Hindlimb muscle (tissue), 1 donor: ENCODE measurements around the gene EYS. TPM values are rescaled to one million over a fixed set of nuclear protein-coding genes. Genes with fewer than 3 reads are reported as not detected.

Source experiments
- DNase-seq: peaks from one replicate; pipeline ENCODE4 v3.0.0-alpha.2; 2013
- polyA plus RNA-seq: library from polyadenylated mRNA; unstranded; fragments of 120-200 nt; gene quantifications from one replicate; pipeline ENCODE4 v1.2.1, GENCODE V29; 2013; ENCODE audit not compliant: insufficient read length

EYS gene
- polyA plus RNA-seq, 1 donor, result 0.59 TPM

DNA sequence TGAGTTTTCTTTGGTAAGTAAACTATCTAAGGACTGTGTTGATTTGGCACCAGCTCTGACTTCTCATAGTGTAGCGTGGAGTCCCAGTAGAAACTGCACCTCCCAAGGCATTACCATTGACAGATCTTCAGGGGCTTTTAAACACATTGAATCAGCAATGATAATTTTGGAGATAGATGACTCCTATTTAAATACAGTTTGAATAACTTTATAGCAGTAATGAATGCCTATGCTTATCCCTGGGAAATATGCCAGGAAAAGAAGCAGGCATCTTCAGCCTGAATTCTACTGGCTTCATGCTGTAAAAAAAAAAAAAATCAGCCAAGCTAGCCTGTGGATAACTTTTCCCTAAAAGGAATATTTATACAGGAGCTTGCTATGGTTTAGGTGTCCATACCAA lies 895.9 kb downstream of the EYS start:
- DNase-seq, result no peak

DNA sequence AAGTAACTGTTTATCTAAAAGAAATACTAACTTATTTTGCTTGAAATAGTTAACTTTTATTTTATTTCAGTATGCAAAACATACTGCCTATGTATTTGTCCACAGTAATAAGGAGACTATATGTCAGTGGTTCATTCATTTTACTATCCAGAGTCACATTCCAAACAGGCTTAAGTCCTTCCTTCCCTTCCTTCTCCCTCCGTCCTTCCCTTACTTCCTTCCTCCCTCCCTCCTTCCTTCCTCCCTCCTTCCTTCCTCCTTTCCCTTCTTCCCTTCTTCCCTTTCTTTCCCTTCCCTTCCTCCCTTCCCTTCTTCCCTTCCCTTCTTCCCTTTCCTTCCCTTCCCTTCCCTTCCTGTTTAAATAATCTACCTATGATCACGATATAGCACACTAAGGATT lies 899.2 kb downstream of the EYS start:
- DNase-seq, result no peak

DNA sequence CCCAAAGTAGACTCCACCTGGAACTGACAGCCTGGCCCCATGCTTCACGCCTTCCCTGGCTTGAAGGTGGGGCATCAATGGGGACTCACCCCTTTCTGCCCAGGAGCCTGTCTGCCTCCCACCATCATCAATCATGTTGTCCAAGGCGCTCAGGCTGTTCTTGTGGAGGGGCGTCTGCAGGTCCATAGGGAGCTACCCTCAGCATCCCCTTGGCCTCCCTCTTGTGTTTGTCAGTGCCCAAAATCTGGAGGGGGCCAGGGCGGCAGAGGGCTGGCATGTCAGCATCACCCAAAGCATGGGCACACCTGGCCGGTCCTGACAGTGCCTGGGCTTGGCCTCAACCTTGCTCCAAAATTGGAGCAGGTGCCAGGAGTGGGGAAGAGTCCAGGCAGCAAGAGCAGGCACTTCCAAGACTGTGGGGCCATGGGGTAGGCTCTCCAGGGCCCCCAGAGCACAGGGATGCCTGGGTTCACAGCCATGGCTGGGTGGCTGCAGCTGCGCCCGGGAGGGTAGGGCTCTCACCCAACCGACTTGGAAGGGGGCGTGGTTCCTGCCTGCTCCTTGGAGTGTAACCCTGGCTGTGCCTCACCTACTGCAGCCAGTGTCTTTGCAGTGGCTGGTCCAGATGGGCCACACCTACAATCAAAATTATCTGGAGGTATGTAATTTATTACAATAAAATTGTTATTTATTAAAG lies 903.4 kb downstream of the EYS start:
- DNase-seq, result no peak

DNA sequence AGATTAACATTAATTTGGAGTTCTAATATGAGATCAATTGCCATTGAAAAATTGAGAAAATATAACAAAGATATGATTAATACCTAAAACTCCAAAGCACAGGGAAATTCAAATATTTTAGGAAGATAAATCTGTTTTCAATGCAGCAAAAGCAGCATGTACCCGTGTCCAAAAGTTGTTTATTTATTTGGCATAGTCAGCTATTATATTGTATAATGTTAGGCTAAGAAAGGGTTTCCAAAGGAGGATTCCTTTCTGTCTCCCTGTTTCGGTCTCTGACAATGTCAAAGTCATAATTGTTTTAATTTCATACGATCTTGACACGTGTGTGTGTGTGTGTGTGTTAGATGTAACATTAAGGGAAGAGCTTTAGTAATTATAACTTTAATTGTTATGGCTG lies 914.5 kb downstream of the EYS start:
- DNase-seq, result no peak

DNA sequence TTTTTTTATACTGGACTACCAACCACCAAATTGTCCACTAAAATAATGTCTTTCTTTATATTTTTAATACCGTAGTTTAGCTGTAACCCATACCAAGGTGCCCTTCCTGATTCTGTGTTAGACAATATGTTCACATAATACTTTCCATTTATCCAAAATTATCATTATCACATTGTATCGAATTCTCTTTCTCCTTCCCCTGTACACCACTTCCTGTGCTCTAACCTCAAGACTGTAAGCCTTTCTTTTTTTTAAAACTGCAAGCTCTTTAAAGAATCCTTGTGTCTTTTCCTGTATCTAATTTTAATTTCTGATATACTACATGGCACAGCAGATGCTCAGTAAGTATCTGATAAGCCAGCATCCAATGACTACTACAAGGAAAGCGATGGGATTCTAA lies 917.5 kb downstream of the EYS start:
- no peak for DNase-seq

DNA sequence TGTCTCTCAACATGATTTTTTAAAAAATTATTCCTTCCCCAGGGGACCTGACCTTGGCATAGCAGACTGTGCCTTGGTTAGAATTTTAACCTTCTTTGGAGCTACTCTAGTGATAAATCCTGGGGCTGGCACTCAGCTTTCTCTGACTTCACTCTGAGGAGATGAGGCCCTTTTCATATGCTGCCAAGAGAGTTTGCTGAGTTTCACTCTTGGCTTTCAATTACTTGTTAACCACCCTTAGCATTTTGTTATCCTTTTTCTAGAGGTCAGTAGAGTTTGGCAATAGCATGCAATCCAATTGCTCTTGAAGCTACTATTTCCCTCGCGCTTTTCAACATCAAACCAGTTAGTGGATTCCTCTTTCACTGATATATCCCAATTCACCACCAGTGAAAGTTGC lies 920.3 kb downstream of the EYS start:
- no peak for DNase-seq

DNA sequence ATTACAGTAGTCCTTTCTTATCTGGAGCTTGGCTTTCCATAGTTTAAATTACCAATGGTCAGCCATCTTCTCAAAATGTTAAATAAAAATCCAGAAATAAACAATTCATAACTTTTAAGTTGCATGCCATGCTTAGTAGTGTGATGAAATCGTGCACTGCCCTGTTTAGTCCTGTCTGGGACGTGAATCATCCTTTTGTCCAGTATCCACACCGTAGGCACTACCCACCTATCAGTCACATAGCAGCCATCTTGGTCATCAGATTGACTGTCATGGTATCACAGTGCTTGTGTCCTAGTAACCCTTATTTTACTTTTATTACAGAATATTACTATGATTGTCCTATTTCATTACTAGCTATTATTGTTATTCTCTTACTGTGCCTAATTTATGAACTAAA lies 924.1 kb downstream of the EYS start:
- DNase-seq, result no peak

DNA sequence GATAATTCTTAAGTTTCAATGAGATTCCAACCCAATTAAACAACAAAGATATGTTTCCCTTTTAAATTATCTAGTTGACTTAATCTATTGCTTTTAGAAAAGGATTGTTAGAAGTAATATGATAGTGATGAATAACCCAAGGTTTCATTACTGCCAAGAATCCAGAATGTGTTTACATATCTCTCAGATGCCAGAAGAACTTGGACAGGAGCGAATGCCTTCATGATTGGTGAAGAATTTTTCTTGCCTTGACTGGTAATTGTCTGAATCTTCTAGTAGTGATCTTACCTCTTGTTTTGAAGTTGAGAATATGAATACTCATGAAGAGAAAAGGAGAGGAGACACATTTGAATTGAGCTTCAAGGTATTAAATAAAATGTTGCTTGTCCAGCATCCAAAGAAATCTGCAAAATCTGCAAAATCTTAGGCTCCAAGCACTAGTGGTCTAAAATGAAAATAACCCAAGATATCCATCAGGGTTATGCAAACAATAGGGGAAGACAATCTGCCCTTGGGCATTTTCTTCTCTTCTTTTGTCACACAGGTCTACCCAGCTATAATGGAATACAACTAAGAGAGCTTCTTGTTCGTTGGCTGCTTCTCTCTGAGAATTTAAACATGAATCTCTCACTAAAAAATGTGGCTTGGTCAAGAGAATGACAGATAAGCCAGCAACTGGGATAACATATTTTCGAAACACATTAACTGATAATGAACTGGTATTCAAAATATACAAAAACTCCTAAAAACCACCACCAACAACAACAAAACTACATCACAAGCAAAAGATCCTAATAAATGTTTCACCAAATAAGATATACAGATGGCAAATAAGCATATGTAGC lies 928.9 kb downstream of the EYS start:
- no peak for DNase-seq

DNA sequence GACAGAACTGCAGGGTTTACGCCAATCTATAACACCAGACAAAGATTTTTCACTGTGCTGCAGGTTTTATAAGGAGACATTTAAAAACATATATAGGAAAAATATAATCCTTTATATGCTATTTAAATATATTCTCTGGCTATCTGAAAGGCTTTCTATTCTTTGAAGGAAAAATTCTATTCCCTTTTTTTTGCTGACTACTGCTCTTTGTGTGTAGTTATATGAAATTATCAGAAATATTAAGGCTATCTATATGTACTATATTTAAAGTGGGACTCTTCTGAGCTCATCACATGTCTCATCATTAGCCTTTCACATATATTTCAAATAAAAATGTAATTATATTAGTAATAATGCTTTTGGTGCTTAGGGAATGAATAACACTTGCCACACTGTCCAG lies 930.7 kb downstream of the EYS start:
- DNase-seq, result no peak

DNA sequence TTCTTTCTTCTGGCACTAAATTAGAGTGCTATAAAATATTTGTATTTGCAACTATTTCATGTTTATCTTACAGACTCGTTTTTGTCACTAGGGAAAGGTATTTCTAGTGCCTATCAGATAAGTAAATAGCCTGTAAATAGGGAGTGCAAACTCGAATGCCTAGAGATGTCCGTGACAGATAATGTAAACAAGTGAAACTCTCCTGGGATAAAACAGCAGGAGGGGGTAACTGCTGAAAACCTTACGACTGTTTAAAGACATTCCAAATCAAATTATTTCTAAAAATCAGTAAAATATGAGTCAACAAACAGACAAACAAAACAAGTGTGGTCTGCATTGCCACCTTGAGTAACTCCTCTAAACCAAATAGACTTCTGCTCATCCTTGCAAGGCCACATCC lies 932.1 kb downstream of the EYS start:
- no peak for DNase-seq

DNA sequence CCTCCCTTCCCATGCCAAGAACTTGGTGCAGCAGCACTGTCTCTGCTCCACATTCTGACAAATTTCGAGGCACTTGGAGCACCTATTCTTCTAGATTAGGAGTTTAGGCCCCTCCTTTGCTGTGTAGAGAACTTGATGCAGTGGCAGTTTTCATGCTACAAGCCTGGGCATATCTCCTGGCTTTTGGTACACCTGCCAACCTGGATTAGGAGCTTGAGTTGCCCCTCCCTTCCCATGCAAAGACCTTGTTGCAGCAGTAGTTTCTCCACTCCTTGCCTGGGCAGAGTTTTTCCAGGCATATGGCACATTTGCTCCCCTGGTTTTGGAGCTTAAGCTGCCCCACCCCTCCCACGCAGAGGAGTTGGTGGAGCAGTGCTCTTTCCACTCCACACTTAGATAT lies 956.1 kb downstream of the EYS start:
- no peak for DNase-seq

DNA sequence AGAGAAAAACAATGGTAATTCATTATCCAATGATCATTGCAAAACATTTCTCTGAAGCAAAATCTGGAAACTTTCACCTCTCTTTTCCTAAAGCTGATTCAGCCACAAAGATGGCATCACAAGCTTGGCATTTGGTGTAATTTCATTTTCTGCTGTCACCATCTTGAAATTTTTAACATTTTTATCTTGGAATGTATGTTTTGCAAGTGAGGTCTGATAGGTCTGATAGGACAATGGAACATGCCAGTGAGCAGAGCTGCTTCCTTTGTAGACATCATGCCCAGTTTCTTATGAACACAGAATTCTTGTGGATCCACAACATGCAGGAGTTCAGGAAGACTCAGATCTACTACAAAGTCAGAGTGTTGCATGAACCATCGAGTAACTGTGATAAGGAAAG lies 969.6 kb downstream of the EYS start:
- DNase-seq, result no peak

DNA sequence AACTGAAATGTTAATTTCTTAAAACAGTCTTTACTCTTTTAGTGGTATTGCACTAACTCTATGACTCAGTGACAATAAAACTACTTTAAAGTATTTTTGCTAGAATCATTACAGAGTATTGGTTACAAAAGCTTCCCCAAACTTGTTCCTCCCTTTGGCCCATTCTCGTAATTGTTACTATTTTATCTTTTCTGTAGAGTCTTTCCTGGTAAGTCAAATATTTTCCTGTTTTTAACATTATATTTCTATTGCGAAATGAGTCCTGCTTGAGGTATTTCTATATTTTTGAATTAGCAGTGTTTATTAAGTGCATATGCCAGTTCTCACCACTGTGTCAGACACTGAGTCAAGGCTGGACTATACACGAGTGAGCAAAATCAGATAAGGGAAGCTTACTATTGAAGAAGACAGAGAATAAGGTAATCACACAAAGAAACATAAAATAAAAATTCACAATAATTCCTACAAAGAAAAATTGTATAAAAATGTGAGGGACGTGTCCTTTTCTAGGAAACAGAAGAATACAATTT lies 970.5 kb downstream of the EYS start:
- DNase-seq, result no peak

DNA sequence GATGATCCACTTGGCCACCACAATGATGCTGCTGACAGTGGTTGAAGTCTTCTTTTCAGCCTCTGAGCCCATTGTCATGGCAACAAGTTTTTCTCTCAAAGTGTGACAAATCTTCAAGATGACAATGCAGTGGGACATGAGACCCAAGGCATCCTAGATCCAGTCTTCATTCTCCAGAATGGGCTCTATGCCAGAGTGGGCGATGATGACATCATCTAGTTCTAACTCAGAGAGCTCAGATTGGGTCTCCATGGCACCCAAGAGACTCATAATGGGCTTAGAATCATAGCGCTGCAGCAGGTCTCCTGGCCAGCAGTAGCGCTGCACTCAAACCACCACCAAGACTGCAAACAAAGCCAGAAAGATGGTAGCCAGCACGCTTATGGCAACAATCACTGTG lies 973.6 kb downstream of the EYS start:
- no peak for DNase-seq

DNA sequence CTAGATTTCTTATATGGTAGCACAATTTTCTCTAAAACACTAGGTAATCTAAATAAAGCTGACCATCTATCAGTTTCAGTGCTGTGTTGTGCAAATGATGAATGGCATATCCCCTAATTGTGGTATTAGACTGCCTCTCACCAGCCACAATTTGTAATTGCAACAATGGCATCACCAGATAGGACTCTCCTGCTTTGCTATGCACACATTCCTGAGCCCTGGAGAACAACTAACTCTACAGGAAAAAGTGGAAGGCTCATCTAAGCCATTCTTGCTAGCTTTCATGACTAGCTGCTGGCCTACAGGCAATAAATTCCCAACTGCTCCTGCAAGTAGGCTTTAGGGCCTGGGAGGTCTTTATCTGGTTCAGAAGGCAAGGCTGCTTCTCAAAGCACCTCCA lies 974.1 kb downstream of the EYS start:
- DNase-seq, result no peak

DNA sequence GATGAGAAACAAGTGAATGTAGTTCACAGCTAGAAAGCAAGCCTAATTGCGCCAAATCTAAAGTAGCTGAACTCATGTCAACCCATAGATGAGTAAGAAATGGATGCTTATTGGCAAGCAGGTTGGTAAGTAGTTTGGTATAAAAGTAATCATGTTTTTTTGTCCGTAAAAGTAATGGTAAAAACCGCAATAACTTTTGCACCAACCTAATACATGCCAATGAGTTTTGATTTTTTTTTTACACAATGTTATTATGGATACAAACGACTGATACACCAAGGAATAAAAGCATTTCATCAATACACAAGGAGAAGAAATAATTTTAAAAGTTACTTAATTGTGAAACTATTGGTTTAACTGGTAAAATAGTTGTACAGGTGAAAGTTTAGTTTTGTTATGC lies 977.5 kb downstream of the EYS start:
- no peak for DNase-seq

DNA sequence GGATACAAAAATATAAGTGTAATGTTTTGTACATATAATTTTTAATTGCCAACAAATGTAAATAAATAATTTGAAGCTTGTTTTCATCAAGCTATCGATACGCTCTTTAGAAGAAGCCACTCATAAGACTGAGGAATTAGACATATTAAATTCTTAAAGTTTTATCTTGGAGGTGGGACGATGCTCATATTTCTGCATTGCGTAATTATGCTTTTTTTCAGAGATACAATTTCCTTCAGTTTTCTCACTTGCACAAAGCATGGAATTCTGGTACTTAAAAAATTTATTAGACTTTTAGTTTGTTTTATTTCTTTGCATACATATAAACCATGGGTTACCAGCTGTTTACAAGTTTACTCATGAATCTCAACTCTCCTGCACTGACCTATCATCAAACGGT lies 980.0 kb downstream of the EYS start:
- no peak for DNase-seq

DNA sequence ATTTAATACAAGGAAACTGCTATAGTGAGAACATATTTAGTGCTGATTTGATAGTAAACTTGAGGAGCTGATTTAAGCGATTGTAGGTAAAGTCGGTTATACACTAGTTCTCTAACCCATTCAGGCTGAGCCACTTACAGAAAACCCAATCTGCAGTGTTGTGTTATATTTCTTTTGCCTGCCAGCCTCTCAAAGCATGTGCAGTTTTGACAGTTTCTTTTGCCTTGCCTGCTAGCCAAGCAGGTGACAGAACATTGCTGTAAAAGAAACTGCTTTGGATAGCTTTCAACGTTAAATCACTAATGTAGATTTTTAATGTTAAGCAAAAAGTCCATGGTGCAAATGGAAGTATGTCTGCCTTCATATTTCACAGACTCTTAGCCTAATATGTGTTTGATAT lies 982.9 kb downstream of the EYS start:
- DNase-seq, result no peak

DNA sequence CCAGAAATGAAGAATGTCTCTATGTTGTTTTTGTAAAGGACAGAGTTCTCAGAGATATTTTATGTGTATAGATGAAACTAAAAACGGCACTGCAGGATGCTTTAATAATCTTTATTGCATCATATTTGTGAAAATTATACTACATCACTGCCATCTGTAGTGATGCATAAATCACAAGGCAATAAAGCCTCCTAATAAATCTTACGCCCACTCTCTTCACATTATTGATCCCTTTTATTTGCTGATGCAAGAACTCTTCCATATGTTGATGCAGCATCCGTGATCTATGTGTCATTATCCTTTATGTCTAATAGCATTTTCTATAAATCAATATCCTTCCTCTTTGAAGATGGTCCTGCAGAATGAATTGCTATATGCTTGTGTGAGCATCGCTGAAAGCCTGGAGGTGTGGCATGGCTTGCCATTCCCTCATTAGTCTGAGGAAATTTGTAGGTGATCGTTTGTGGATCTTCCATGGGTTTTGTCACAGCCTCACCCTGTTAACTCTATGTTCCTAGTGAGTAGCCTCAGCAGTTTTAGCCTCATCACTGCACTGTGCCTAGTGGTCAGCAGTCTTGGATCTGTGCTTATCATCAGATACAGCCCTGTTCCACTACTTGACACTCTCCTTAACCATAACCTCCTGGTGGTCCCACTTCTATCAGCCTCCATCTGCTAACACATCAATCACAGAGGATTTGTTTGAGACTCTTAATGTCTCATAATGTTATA lies 983.5 kb downstream of the EYS start:
- DNase-seq, result no peak

DNA sequence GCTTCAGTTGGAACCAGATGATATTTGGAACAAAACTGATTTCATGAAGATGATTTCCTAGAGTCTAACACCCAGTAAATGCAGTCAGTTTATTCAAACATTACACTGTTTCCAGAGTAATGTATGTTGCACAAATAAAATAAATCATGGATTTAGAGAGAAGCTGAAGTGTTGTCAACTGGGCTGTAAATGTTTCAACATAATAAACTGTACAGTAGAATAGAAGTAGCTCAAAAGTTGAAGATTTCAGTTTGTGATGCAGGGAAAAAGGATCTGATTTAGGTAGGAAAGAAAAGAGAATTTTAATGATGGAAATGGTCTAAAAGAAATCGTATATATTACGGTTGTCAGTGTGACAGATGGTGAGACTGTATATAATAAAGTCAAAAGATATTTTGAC lies 985.2 kb downstream of the EYS start:
- no peak for DNase-seq

DNA sequence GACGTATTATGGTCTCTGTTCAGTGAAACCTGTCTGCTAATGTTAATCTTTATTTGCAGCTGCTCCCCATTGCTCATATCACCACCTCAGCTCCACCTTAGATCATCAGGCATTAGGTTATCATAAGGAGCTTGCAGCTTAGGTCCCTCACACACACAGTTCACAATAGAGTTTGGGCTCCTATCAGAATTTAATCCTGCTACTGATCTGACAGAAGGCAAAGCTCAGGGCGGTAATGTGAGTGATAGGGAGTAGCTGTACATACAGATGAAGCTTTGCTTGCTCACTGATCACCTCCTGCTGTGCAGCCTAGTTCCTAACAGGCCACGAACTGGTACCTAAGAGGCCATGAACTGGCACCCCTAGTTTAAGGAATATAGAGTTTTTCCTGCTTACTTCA lies 989.7 kb downstream of the EYS start:
- DNase-seq, result no peak

DNA sequence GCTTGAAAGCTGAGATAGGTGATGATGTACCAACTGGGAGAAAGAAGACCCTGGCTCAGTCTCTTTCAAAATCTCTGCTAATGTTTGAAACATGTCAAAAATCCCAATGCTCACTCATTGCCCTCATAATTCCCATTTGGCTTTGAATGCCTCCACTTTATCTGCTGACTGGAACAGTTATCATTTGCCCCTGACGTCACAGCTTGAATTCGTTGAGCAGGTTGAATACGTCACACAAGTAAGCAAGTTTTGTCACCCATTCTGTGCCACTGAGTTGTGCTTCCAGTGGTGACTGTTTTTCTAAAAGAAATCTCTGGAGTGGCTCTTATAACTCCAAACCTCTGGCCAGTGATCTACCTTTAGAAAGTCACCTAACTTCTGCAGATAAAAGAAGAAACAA lies 991.4 kb downstream of the EYS start:
- no peak for DNase-seq

DNA sequence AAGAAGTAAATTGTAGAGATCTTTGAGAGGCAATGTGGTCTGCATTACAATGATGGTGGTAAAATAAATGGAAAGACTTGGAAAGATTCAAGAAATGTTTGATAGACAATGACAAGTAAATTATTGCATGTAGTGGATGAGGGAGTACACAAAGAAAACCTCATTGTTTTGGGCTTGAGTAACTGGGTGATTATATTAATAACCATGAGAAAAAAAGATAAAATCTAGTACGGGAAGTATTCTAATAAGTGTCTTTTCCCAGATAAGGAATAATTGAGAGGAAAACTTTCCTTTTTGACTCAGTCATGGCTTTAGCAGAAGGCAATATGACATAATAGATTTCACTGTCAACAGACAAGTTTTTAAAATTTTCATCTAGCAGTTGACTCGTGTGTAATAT lies 993.0 kb downstream of the EYS start:
- DNase-seq, result no peak

DNA sequence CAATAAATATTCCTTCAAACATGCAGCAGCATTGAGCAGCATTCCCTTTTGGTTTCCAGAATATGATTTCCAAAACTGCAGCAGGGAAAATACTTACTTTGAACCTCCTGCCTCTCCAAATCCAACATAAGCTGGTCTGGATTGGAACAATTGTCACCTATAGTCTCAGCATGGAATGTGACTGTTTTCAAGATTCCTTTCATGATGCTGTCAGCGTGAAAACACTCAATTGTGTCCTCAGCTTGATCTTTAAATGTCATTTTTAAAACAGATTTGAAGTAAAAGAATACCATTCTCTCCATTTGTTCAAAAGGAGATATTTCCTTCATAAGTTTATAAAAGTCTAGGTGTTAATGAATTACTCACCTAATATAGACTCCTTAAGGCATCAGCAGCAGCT lies 993.9 kb downstream of the EYS start:
- no peak for DNase-seq
